DND-41 (cell line): ENCODE results near the gene VPS13A.
"Not testable (repeated sequence)": the region's sequence is repeated elsewhere in the genome, so short reads cannot be mapped to it uniquely, and the experiment has no call there.

Experiments used
- ATAC-seq: fragments of 200-7000 bp; cut with Tn5 transposase; 3 replicates; pipeline ENCODE4 v1.9.1; 2021; ENCODE audit warnings: low read depth; ENCODE audit not compliant: insufficient read depth
- DNase-seq: peaks from one replicate; pipeline ENCODE4 v3.0.0-alpha.2; 2020
- H2AFZ ChIP-seq: 2 replicates; pipeline ENCODE4 v1.6.0; 2012; ENCODE audit warnings: low read depth, low read length
- H3K27ac ChIP-seq: 2 replicates; pipeline ENCODE4 v1.5.1; 2012; ENCODE audit warnings: low read length, inconsistent platforms
- H3K27me3 ChIP-seq: fragments of 200-600 bp; sonication (generic); 2 replicates; pipeline ENCODE4 v1.6.0; 2012; ENCODE audit warnings: low read length, mild to moderate bottlenecking, inconsistent platforms; ENCODE audit not compliant: insufficient read depth, poor library complexity
- H3K36me3 ChIP-seq: 2 replicates; pipeline ENCODE4 v1.5.1; 2012; ENCODE audit warnings: low read length, inconsistent platforms; ENCODE audit not compliant: insufficient read depth
- H3K4me1 ChIP-seq: 2 replicates; pipeline ENCODE4 v1.5.1; 2012; ENCODE audit warnings: mild to moderate bottlenecking, low read length; ENCODE audit not compliant: insufficient read depth
- H3K4me2 ChIP-seq: 2 replicates; pipeline ENCODE4 v1.6.0; 2012; ENCODE audit warnings: mild to moderate bottlenecking, moderate library complexity, low read length, inconsistent platforms; ENCODE audit not compliant: insufficient read depth
- H3K4me3 ChIP-seq, 2 experiments: fragments of 200-600 bp in 1 of 2; shearing (Covaris generic) in 1 of 2; 2 replicates each; pipeline ENCODE4 v1.5.1; 2012 to 2016; ENCODE audit warnings: inconsistent platforms in 2 of 2, low read length in 2 of 2, mild to moderate bottlenecking in 2 of 2, low read depth in 1 of 2, moderate library complexity in 1 of 2
- H3K79me2 ChIP-seq: 2 replicates; pipeline ENCODE4 v1.6.0; 2012; ENCODE audit warnings: low read length, inconsistent platforms; ENCODE audit not compliant: insufficient read depth
- H3K9ac ChIP-seq: 2 replicates; pipeline ENCODE4 v1.6.0; 2012; ENCODE audit warnings: low read depth, mild to moderate bottlenecking, inconsistent platforms, low read length, moderate library complexity
- H3K9me3 ChIP-seq: 2 replicates; pipeline ENCODE4 v1.5.1; 2012; ENCODE audit warnings: low read length, moderate library complexity, mild to moderate bottlenecking, inconsistent platforms; ENCODE audit not compliant: insufficient read depth, severe bottlenecking
- H4K20me1 ChIP-seq: 2 replicates; pipeline ENCODE4 v1.6.0; 2012; ENCODE audit warnings: low read length; ENCODE audit not compliant: insufficient read depth
- EZH2 ChIP-seq: IDR thresholded peaks from 3 replicates; pipeline ENCODE4 v1.6.1; 2012; ENCODE audit warnings: borderline replicate concordance, low read depth, mild to moderate bottlenecking, moderate library complexity, low read length, inconsistent platforms; ENCODE audit not compliant: severe bottlenecking
- TF ChIP-seq, protein P1 (sequence below): IDR thresholded peaks from 2 replicates; pipeline ENCODE4 v1.5.1; 2012; ENCODE audit warnings: borderline replicate concordance, low read length, moderate library complexity, mild to moderate bottlenecking; ENCODE audit not compliant: poor library complexity, severe bottlenecking; ENCODE audit errors: extremely low read depth

Gene VPS13A

DNA sequence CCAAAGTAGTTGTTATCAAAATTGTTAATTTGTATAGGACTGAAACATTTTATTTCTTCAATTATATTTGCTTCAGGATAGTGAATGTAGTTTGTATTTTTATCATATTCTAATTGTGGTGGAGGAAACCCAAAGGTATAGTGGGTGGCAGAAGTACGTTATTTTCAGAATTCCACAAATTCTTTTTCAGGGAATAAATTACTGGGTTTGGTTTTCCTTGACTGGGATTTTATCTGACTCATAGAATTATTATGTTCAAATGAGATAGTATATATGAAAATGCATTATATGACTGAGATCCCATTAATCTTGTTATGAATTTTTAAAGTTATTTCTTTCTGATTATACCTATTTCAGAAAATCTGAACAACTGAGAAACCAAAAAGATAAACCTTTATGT is 73.7 kb downstream of the VPS13A start:
- Histone ChIP-seq H3K27ac (no peak overlapping the region), H3K9me3 (no peaks in the 10 kb centered on the region), H3K36me3 (peaks cover 19% of the 10 kb centered on the region; the same call in 1 of the 2 replicates), H2AFZ (no peak overlapping the region), H3K9ac (no peak overlapping the region), H3K4me1 (no peaks in the 10 kb centered on the region), H4K20me1 (no peaks in the 10 kb centered on the region), H3K79me2 (no peaks in the 10 kb centered on the region), H3K27me3 (no peaks in the 10 kb centered on the region), H3K4me3 (no peak overlapping the region), H3K4me2 (no peak overlapping the region)
- ATAC-seq (no peak), DNase-seq (no peak)
- TF ChIP-seq, protein P1, sequence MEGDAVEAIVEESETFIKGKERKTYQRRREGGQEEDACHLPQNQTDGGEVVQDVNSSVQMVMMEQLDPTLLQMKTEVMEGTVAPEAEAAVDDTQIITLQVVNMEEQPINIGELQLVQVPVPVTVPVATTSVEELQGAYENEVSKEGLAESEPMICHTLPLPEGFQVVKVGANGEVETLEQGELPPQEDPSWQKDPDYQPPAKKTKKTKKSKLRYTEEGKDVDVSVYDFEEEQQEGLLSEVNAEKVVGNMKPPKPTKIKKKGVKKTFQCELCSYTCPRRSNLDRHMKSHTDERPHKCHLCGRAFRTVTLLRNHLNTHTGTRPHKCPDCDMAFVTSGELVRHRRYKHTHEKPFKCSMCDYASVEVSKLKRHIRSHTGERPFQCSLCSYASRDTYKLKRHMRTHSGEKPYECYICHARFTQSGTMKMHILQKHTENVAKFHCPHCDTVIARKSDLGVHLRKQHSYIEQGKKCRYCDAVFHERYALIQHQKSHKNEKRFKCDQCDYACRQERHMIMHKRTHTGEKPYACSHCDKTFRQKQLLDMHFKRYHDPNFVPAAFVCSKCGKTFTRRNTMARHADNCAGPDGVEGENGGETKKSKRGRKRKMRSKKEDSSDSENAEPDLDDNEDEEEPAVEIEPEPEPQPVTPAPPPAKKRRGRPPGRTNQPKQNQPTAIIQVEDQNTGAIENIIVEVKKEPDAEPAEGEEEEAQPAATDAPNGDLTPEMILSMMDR: no peak
- TF ChIP-seq EZH2: no peak

DNA sequence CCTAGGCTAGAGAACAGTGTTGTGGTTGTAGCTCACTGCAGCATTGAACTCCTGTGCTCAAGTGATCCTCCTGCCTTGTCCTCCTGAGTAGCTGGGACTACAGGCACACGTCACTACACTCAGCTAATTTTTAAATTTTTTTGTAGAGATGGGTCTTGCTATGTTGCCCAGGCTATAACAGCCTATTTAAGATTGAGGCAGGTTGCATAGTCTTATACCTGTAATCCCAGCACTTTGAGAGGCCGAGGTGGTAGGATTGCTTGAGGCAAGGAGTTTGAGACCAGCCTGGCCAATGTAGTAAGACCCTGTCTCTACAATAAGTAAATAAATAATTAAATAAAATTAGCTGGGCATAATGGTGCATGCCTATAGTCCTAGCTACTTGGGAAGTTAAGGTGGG is 79.9 kb downstream of the VPS13A start:
- no peaks in the 10 kb centered on the region for H3K79me2 ChIP-seq

DNA sequence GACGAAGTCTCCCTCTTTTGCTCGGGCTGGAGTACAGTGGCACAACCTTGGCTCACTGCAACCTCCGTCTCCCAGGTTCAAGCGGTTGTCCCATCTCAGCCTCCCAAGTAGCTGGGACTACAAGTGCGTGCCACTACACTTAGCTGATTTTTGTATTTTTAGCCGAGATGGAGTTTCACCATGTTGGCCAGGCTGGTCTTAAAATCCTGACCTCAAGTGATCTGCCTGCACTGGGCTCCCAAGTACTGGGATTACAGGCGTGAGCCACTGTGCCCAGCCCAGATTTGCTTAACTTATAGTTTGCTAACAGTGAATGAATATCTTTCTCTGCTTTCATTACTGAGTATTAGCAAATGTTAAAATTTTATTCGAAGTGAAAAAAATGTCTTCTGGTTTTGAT is 84.3 kb downstream of the VPS13A start:
- Histone ChIP-seq H3K27me3 (no peaks in the 10 kb centered on the region), H3K4me3 (no peak overlapping the region), H3K9ac (no peak overlapping the region), H2AFZ (no peak overlapping the region), H3K4me2 (no peak overlapping the region), H3K79me2 (no peaks in the 10 kb centered on the region), H4K20me1 (no peaks in the 10 kb centered on the region), H3K27ac (no peak overlapping the region), H3K4me1 (no peaks in the 10 kb centered on the region), H3K9me3 (no peaks in the 10 kb centered on the region), H3K36me3 (peaks cover 8% of the 10 kb centered on the region; the same call in 1 of the 2 replicates)
- DNase-seq (no peak), ATAC-seq (no peak)
- no peak for TF ChIP-seq EZH2
- TF ChIP-seq, protein P1: no peak

More for the DNA sequence above, 79.9 kb downstream of the VPS13A start:
- no peaks in the 10 kb centered on the region for H4K20me1 ChIP-seq
- H3K27ac ChIP-seq: no peak overlapping the region
- no peak for TF ChIP-seq EZH2
- TF ChIP-seq, protein P1: no peak
- H3K4me1 ChIP-seq: no peaks in the 10 kb centered on the region
- H3K27me3 ChIP-seq: no peaks in the 10 kb centered on the region
- DNase-seq (no peak), ATAC-seq (no peak)
- no peaks in the 10 kb centered on the region for H3K9me3 ChIP-seq
- no peak overlapping the region for H2AFZ ChIP-seq
- no peak overlapping the region for H3K4me3 ChIP-seq
- peaks cover 18% of the 10 kb centered on the region; the same call in 1 of the 2 replicates for H3K36me3 ChIP-seq
- H3K4me2 ChIP-seq: no peak overlapping the region
- no peak overlapping the region for H3K9ac ChIP-seq

DNA sequence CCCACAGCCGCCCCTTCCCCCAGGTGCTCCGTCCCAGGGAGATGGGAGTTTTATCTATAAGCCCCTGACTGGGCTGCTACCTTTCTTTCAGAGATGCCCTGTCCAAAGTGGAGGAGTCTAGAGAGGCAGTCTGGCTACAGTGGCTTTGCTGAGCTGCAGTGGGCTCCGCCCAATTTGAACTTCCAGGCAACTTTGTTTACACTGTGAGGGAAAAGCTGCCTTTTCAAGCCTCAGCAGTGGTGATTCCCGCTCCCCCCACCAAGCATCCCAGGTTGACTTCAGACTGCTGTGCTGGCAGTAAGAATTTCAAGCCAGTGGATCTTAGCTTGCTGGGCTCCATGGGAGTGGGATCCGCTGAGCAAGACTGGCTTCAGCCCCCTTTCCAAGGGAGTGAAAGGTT is 90.4 kb downstream of the VPS13A start:
- H3K27ac ChIP-seq, H3K4me3 ChIP-seq, H2AFZ ChIP-seq, DNase-seq, H3K36me3 ChIP-seq, H3K79me2 ChIP-seq, H3K27me3 ChIP-seq, H3K4me1 ChIP-seq, ATAC-seq, H3K9me3 ChIP-seq, H4K20me1 ChIP-seq, H3K9ac ChIP-seq, H3K4me2 ChIP-seq: not testable (repeated sequence)
